Neural crest cell (in vitro differentiated cells): ENCODE measurements around the gene RPA1. TPM values are rescaled to one million over a fixed set of nuclear protein-coding genes. Genes with fewer than 3 reads are reported as not detected.

Experiments used
- DNase-seq: peaks from one replicate; pipeline ENCODE4 v3.0.0; 2021; ENCODE audit warnings: low read depth, mixed read lengths, low spot score
- H3K27ac Mint-ChIP-seq: one replicate; pipeline ENCODE4 v1.8.0; 2021; ENCODE audit warnings: mild to moderate bottlenecking, mixed read lengths; ENCODE audit not compliant: unreplicated experiment
- H3K27me3 Mint-ChIP-seq: 2 replicates; pipeline ENCODE4 v1.8.0; 2021; ENCODE audit warnings: low read depth, mild to moderate bottlenecking, mixed read lengths
- H3K36me3 Mint-ChIP-seq: 2 replicates; pipeline ENCODE4 v1.8.0; 2021; ENCODE audit warnings: low read depth, mild to moderate bottlenecking, mixed read lengths
- H3K4me1 Mint-ChIP-seq: 2 replicates; pipeline ENCODE4 v1.8.0; 2021; ENCODE audit warnings: mixed read lengths
- H3K4me3 Mint-ChIP-seq: one replicate; pipeline ENCODE4 v1.8.0; 2021; ENCODE audit warnings: mild to moderate bottlenecking, mixed read lengths
- H3K9me3 Mint-ChIP-seq: 2 replicates; pipeline ENCODE4 v1.8.0; 2021; ENCODE audit warnings: mixed read lengths
- CTCF ChIP-seq: fragments of 200-600 bp; sonication (generic); conservative IDR thresholded peaks from 2 replicates; pipeline ENCODE4 v1.5.0; 2021; ENCODE audit warnings: antibody characterized with exemption, mild to moderate bottlenecking
- total RNA-seq: library from RNA; stranded (reverse); gene quantifications from 2 replicates; pipeline ENCODE4 v1.2.1, GENCODE V29; 2021

Gene RPA1
- total RNA-seq, 1 donor from 2014 or later = 215 TPM

- H3K27ac Mint-ChIP-seq = no peak overlapping the region
- peaks cover 6% of the 10 kb centered on the region for H3K36me3 Mint-ChIP-seq
Measured at GRCh38 chr17:1786708-1787107, 43.1 kb upstream of the RPA1 start.

GRCh38 chr17:1787301-1787902, 42.4 kb upstream of the RPA1 start:
- TF ChIP-seq CTCF = no peak
- no peaks in the 10 kb centered on the region for H3K9me3 Mint-ChIP-seq
- DNase-seq = no peak
- H3K27ac Mint-ChIP-seq = no peak overlapping the region
- H3K36me3 Mint-ChIP-seq = peaks cover 6% of the 10 kb centered on the region
- H3K4me1 Mint-ChIP-seq = peaks cover 3% of the 10 kb centered on the region
- no peak overlapping the region for H3K4me3 Mint-ChIP-seq
- no peaks in the 10 kb centered on the region for H3K27me3 Mint-ChIP-seq

More at GRCh38 chr17:1786708-1787107, 43.1 kb upstream of the RPA1 start:
- no peak for DNase-seq
- Mint-ChIP-seq H3K9me3 (no peaks in the 10 kb centered on the region), H3K4me3 (no peak overlapping the region), H3K4me1 (peaks cover 3% of the 10 kb centered on the region), H3K27me3 (no peaks in the 10 kb centered on the region)
- TF ChIP-seq CTCF = no peak

DNA sequence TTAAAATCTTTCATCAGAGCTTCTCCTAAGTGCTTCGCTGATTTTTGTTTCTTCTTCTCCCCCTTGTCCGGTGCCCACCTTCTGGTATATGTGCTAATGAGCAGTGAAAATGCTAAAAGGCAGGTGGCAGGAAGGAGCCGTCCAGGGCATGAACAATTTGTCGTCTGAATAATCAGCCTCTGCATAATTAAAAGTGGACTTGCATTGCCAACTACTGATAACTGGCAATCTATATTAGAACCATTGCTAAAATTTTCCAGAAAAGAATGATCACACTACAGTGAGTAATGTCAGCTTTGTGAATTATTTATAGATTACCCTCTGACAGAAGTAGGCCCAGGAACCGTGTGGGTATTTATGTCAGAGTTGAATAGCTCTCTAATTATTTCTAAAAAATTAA, 39.9 kb upstream of the RPA1 start:
- Mint-ChIP-seq H3K4me3 (no peak overlapping the region), H3K27ac (no peak overlapping the region), H3K4me1 (no peaks in the 10 kb centered on the region), H3K9me3 (no peaks in the 10 kb centered on the region), H3K27me3 (no peaks in the 10 kb centered on the region), H3K36me3 (peaks cover 2% of the 10 kb centered on the region)
- no peak for DNase-seq
- TF ChIP-seq CTCF = no peak

DNA sequence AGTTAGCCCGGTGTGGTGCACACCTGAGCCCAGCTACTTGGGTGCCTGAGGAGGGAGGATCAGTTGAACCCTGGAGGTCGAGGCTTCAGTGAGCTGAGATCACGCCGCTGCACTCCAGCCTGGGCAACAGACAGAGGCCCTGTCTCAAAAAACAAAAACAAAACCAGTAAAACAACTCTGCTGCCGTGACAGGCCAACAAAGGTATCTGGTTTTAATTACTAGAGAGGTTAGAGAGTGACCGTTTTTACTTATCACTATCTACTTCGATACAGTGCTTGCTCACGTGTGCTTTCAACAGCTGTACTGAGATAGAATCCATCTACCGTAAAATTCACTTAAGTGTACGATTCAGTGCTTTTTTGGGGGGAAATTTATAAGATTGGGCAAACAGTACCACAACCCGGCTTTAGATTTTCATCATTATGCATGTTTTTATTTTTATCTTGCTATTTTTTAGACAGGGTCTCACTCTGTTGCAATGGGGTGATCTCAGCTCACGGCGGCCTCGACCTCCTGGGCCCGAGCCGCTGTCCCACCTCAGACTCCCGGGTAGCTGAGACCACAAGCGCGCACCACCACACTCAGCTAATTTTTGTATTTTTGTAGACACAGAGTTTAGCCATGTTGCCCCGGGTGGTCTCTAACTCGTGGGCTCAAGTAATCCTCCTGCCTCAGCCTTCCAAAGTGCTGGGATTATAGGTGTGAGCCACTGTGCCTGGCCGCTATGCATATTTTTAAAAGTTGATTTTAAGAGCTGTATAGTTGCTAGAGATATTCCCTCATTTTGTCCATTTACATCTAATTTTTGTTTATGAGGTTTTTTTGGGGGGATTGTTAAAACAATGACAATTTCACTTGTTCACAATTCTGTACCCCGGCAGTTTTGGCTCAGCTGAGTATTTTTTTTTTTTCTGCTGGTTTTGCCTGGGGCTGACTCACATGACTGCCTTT, 37.0 kb upstream of the RPA1 start:
- H3K4me1 Mint-ChIP-seq = no peaks in the 10 kb centered on the region
- no peak overlapping the region for H3K27ac Mint-ChIP-seq
- H3K27me3 Mint-ChIP-seq = no peaks in the 10 kb centered on the region
- no peaks in the 10 kb centered on the region for H3K9me3 Mint-ChIP-seq
- DNase-seq = no peak
- H3K4me3 Mint-ChIP-seq = no peak overlapping the region
- no peak for TF ChIP-seq CTCF
- peaks cover 2% of the 10 kb centered on the region for H3K36me3 Mint-ChIP-seq

- TF ChIP-seq CTCF = no peak
- peaks cover 2% of the 10 kb centered on the region for H3K36me3 Mint-ChIP-seq
- H3K9me3 Mint-ChIP-seq = no peaks in the 10 kb centered on the region
- H3K27ac Mint-ChIP-seq = no peak overlapping the region
- no peaks in the 10 kb centered on the region for H3K4me1 Mint-ChIP-seq
- DNase-seq = no peak
- H3K4me3 Mint-ChIP-seq = no peak overlapping the region
- no peaks in the 10 kb centered on the region for H3K27me3 Mint-ChIP-seq
Measured at GRCh38 chr17:1793447-1793806, 36.4 kb upstream of the RPA1 start.
